Fibroblast of mammary gland (primary cell): Measurements from ENCODE around the gene MRPL4.
A peak's percentile ranks its signal among the peaks of the same experiment; 100 is the strongest.
"Not testable (repeated sequence)": the region's sequence is repeated elsewhere in the genome, so short reads cannot be mapped to it uniquely, and the experiment has no call there.

Source experiments
- DNase-seq: peaks from one replicate; pipeline ENCODE4 v3.0.0-alpha.2; 2010; ENCODE audit warnings: low read depth
- H3K4me3 ChIP-seq: 2 replicates; pipeline ENCODE4 v1.5.1; 2011; ENCODE audit warnings: low read depth, mild to moderate bottlenecking, low read length, moderate library complexity; ENCODE audit not compliant: control insufficient read depth
- CTCF ChIP-seq: conservative IDR thresholded peaks from 2 replicates; pipeline ENCODE4 v1.5.1; 2011; ENCODE audit warnings: low read depth, low read length, inconsistent platforms; ENCODE audit not compliant: control insufficient read depth, insufficient read depth

Gene MRPL4

GRCh38 chr19:10237702-10238101 lies 14.3 kb upstream of the MRPL4 start:
- H3K4me3 ChIP-seq, result no peak overlapping the region
- no peak for TF ChIP-seq CTCF
- DNase-seq, result no peak

- H3K4me3 ChIP-seq, result no peak overlapping the region
- TF ChIP-seq CTCF, result no peak
- peak; percentile 94 for DNase-seq
Measured at GRCh38 chr19:10238172-10238783, 13.7 kb upstream of the MRPL4 start.

GRCh38 chr19:10241826-10242449 lies 10.1 kb upstream of the MRPL4 start:
- not testable (repeated sequence) for H3K4me3 ChIP-seq, DNase-seq

GRCh38 chr19:10243606-10244005 lies 8.4 kb upstream of the MRPL4 start:
- DNase-seq, result no peak
- TF ChIP-seq CTCF, result no peak
- no peak overlapping the region for H3K4me3 ChIP-seq

- TF ChIP-seq CTCF, result no peak
- no peak overlapping the region for H3K4me3 ChIP-seq
- no peak for DNase-seq
Measured at GRCh38 chr19:10245189-10245939, 6.7 kb upstream of the MRPL4 start.

- no peak for TF ChIP-seq CTCF
- DNase-seq, result no peak
- no peak overlapping the region for H3K4me3 ChIP-seq
Measured at GRCh38 chr19:10246511-10246910, 5.5 kb upstream of the MRPL4 start.

GRCh38 chr19:10252707-10253106 lies 693 bp downstream of the MRPL4 start:
- TF ChIP-seq CTCF, result no peak
- no peak for DNase-seq
- H3K4me3 ChIP-seq, result peak overlapping the region; percentile 98
